K562 (cell line): Measurements from ENCODE around the gene VAMP8. TPM values are rescaled to one million over a fixed set of nuclear protein-coding genes. Genes with fewer than 3 reads are reported as not detected.
A peak's percentile ranks its signal among the peaks of the same experiment; 100 is the strongest.

Experiments used
- ATAC-seq: fragments of 200-7000 bp; cut with Tn5 transposase; 3 replicates; pipeline ENCODE4 v1.9.1; 2020; ENCODE audit warnings: moderate library complexity
- BruUV-seq: library from RNA; stranded (reverse); fragments of 400-500 nt; replicated peaks from 2 replicates; lab custom pipeline; 2021; lab: Mats Ljungman, UMichigan
- CTCF ChIA-PET: fragments of 300-600 bp; formaldehyde crosslinking; extraction: SDS; loops from one replicate; lab custom pipeline; 2021; ENCODE audit warnings: low intra/inter-chr PET ratio; lab: Yijun Ruan, JAX
- POLR2A ChIA-PET: fragments of 300-600, 350-650 bp; sonication (Branson Sonifier 250); formaldehyde crosslinking; extraction: SDS; loops from one replicate; lab custom pipeline; 2021; ENCODE audit warnings: antibody characterized with exemption, inconsistent platforms; lab: Yijun Ruan, JAX
- DNase-seq, 4 experiments: peaks; one replicate each; pipeline versions ENCODE4 v3.0.0 to v3.0.0-alpha.2; 2011 to 2018; ENCODE audit warnings: low spot score in 3 of 4, mixed read lengths in 3 of 4; ENCODE audit errors: extremely low read depth in 1 of 4
- FAIRE-seq: peaks from 2 replicates; lab custom pipeline; 2011; peaks lifted over from hg19 to GRCh38; lab: Jason Lieb, UNC
- H2AFZ ChIP-seq: 2 replicates; pipeline ENCODE4 v1.6.0; 2011; ENCODE audit warnings: low read depth, low read length, control low read depth, inconsistent platforms
- H3K27ac ChIP-seq: fragments of 200-600 bp; 3 replicates; pipeline ENCODE4 v1.8.0; 2011; ENCODE audit warnings: low read depth, mild to moderate bottlenecking, control low read depth, inconsistent platforms, low read length, moderate library complexity, mixed read lengths; ENCODE audit errors: extremely low read depth
- H3K27me3 ChIP-seq, 2 experiments: fragments of 300-600 bp in 1 of 2; 2 replicates in 1 of 2; 3 replicates in 1 of 2; pipeline versions ENCODE4 v1.6.0 to v1.8.0; 2011; ENCODE audit warnings: inconsistent platforms in 2 of 2, low read length in 2 of 2, mild to moderate bottlenecking in 1 of 2, mixed read lengths in 1 of 2, moderate library complexity in 1 of 2; ENCODE audit not compliant: control insufficient read depth in 2 of 2, insufficient read depth in 2 of 2
- H3K36me3 ChIP-seq: fragments of 300-600 bp; 3 replicates; pipeline ENCODE4 v1.8.0; 2011; ENCODE audit warnings: mild to moderate bottlenecking, low read length, inconsistent platforms; ENCODE audit not compliant: control insufficient read depth, insufficient read depth
- H3K4me1 ChIP-seq, 2 experiments: fragments of 200-600 bp in 1 of 2; replicated peaks in 1 of 2; 2 replicates in 1 of 2; 3 replicates in 1 of 2; pipeline versions ENCODE4 v1.5.1 to v1.8.0; 2011; ENCODE audit warnings: inconsistent platforms in 2 of 2, low read length in 2 of 2, mild to moderate bottlenecking in 1 of 2, mixed read lengths in 1 of 2, moderate library complexity in 1 of 2; ENCODE audit not compliant: control insufficient read depth in 2 of 2, insufficient read depth in 2 of 2
- H3K4me2 ChIP-seq: 2 replicates; pipeline ENCODE4 v1.6.1; 2011; ENCODE audit warnings: low read length, control low read depth, inconsistent platforms, mixed read lengths; ENCODE audit not compliant: insufficient read depth
- H3K4me3 ChIP-seq: fragments of 200-600 bp; sonication (generic), shearing (Covaris generic); 2 replicates; pipeline ENCODE4 v1.5.1; 2016; ENCODE audit warnings: control low read depth, inconsistent platforms
- H3K79me2 ChIP-seq: fragments of 200-600 bp; 3 replicates; pipeline ENCODE4 v1.8.0; 2011; ENCODE audit warnings: low read length, inconsistent platforms; ENCODE audit not compliant: control insufficient read depth, insufficient read depth
- H3K9ac ChIP-seq, 2 experiments: 2 replicates each; pipeline versions ENCODE4 v1.6.0 to v1.6.1; 2011; ENCODE audit warnings: low read depth in 2 of 2, low read length in 2 of 2, control low read depth in 1 of 2, inconsistent platforms in 1 of 2, mild to moderate bottlenecking in 1 of 2, mixed read lengths in 1 of 2; ENCODE audit not compliant: insufficient read depth in 1 of 2
- H3K9me1 ChIP-seq: one replicate; pipeline ENCODE4 v1.6.0; 2011; ENCODE audit warnings: inconsistent platforms, mild to moderate bottlenecking, low read length, moderate library complexity; ENCODE audit not compliant: control insufficient read depth, insufficient read depth
- H3K9me3 ChIP-seq: replicated peaks from 2 replicates; pipeline ENCODE4 v1.5.1; 2011; ENCODE audit warnings: low read depth, low read length, inconsistent platforms; ENCODE audit not compliant: control insufficient read depth, insufficient read depth
- H4K20me1 ChIP-seq: replicated peaks from 2 replicates; pipeline ENCODE4 v1.6.1; 2011; ENCODE audit warnings: low read length, inconsistent platforms, mixed read lengths; ENCODE audit not compliant: control insufficient read depth, insufficient read depth
- CHD1 ChIP-seq: fragments of 200-600 bp; sonication (generic); IDR thresholded peaks from one replicate; pipeline ENCODE4 v1.6.1; 2012; ENCODE audit warnings: mild to moderate bottlenecking, moderate library complexity, low read length, inconsistent platforms
- GATA2 ChIP-seq: sonication (generic); formaldehyde crosslinking; IDR thresholded peaks from 2 replicates; pipeline ENCODE4 v1.4.0; 2020; ENCODE audit warnings: mild to moderate bottlenecking, missing genetic modification reagents
- ILK ChIP-seq: fragments of 450-650 bp; IDR thresholded peaks from 2 replicates; pipeline ENCODE4 v1.6.1; 2016; ENCODE audit warnings: missing genetic modification characterization, low read depth, mild to moderate bottlenecking, missing compliant biosample characterization, moderate library complexity, borderline replicate concordance
- SIN3A ChIP-seq, 2 experiments: fragments of 150-350 bp in 1 of 2; IDR thresholded peaks; 2 replicates each; pipeline ENCODE4 v1.6.1; 2011 to 2016; ENCODE audit warnings: borderline replicate concordance in 2 of 2, low read depth in 2 of 2, low read length in 2 of 2, mild to moderate bottlenecking in 2 of 2, moderate library complexity in 2 of 2; ENCODE audit not compliant: control insufficient read depth in 1 of 2
- WGBS: fragments of 100-300 bp; shearing (Covaris generic); methylation state at CpG from one replicate; pipeline ENCODE4 v1.1.6; 2016; ENCODE audit warnings: low coverage, mixed read lengths; ENCODE audit not compliant: insufficient coverage; ENCODE audit errors: missing lambda C conversion rate; 5-methylcytosine and 5-hydroxymethylcytosine counted together
- in situ Hi-C: fragments of 300-500 bp; cut with MboI; formaldehyde crosslinking; loops from 4 replicates; pipeline ENCODE4 v1.15.0; 2018; ENCODE audit warnings: inconsistent platforms, mixed read lengths
- intact Hi-C: fragments of 100-400 bp; cut with micrococcal nuclease; formaldehyde crosslinking; loops from 2 replicates; pipeline ENCODE4 v1.14.2; 2022
- polyA plus RNA-seq, 8 experiments: library from polyadenylated mRNA; depleted of rRNA in 4 of 8; stranded (reverse) in 5 of 8; unstranded in 3 of 8; fragments of >200 nt; fragmentation: Nextera tagmentation in 2 of 8; fragmentation: Illumina TruSeq in 1 of 8; extraction: Ambion mirVana in 2 of 8; extraction: Trizol in 1 of 8; gene quantifications; 2 replicates each; pipeline versions ENCODE4 v1.2.1 to v1.2.3, GENCODE V29; 2011 to 2014; ENCODE audit warnings: inconsistent platforms in 1 of 8, missing spikeins in 1 of 8
- total RNA-seq, 7 experiments: library from RNA; depleted of rRNA in 6 of 7; stranded (reverse); fragments of >200 nt in 6 of 7; fragmentation: Illumina TruSeq in 2 of 7; extraction: Trizol in 2 of 7; gene quantifications; 2 replicates each; pipeline versions ENCODE4 v1.2.1 to v1.2.3, GENCODE V29; 2011 to 2021; ENCODE audit warnings: low replicate concordance in 1 of 7

VAMP8 gene
- total and polyA plus RNA-seq, 9 of the 15 experiments (the other 6 are each of a cell fraction or from before 2014, with no cell fraction given) = 107 to 571 (median 248) TPM

GRCh38 chr2:85611217-85611704 lies 33.9 kb downstream of the VAMP8 start:
- peak overlapping the region; percentile 75 for H2AFZ ChIP-seq
- H3K4me2 ChIP-seq = peak overlapping the region; percentile 85
- TF ChIP-seq SIN3A (IDR thresholded peaks at IDR 0.05; ENCODE audit: borderline replicate concordance in 2 of 2, control insufficient read depth in 1 of 2, low read depth in 2 of 2, low read length in 2 of 2) (0 out of 4 replicates have a peak, but pooled peaks of 1 of the 2 experiments have one; percentile 24), CHD1 (peak; percentile 35), GATA2 (CRISPR knock-in tag) (0 out of 2 replicates have a peak, but pooled peaks have one; percentile 28), ILK (no peak)
- H3K9me1 ChIP-seq = no peaks in the 10 kb centered on the region
- no peak for DNase-seq
- H3K27ac ChIP-seq = peak overlapping the region; percentile 75
- H3K79me2 ChIP-seq = peaks cover 32% of the 10 kb centered on the region
- intact Hi-C loops = loop anchor here (5.0 kb wide), 1 partner anchor 34 kb away; the partner anchor contains the start of gene VAMP8
- peak overlapping the region; percentile 83 for H3K4me3 ChIP-seq
- no peaks in the 10 kb centered on the region for H3K9me3 ChIP-seq
- ChIA-PET POLR2A (interaction anchor here (0.7 to 1.8 kb wide), 18 partner anchors 8 to 379 kb away, joined by 3 to 17 read pairs (median 4); partner anchors contain the start of genes GGCX, MAT2A, RNF181 and TMEM150A), CTCF (no interaction called here)
- peak overlapping the region; percentile 67 to 97 for H3K9ac ChIP-seq
- peak; percentile 29 for ATAC-seq
- peaks cover 4 to 33% of the 10 kb centered on the region in 2 experiments; a peak in 3 of 5 replicates for H3K4me1 ChIP-seq
- in situ Hi-C loops = no loop called here
- no peaks in the 10 kb centered on the region for H3K27me3 ChIP-seq
- no peaks in the 10 kb centered on the region for H4K20me1 ChIP-seq
- no peak for FAIRE-seq
- BruUV-seq = TSS peak; percentile 39
- WGBS = 4% methylated on average over 20 of the region's 24 CpGs
- peaks cover 30% of the 10 kb centered on the region; the same call in 2 of the 3 replicates for H3K36me3 ChIP-seq
